ENCODE results near the gene PRR30.
A peak's percentile ranks its signal among the peaks of the same experiment; 100 is the strongest.
"Not testable (repeated sequence)": the region's sequence is repeated elsewhere in the genome, so short reads cannot be mapped to it uniquely, and the experiment has no call there.

Gene PRR30

GRCh38 chr2:27127883-27128667 lies 11.1 kb downstream of the PRR30 start:
- DNase-seq = no peak

GRCh38 chr2:27126252-27126710 lies 12.9 kb downstream of the PRR30 start:
- DNase-seq = no peak

- DNase-seq = no peak
Measured at GRCh38 chr2:27125104-27125503, 14.1 kb downstream of the PRR30 start.

- peak; percentile 65 for DNase-seq
Measured at GRCh38 chr2:27123302-27124150, 15.7 kb downstream of the PRR30 start, which contains the start of gene ABHD1. ABHD1 (plus strand) TSS chr2:27123815; CDS start chr2:27123949, 134 bp downstream.

- no peak for DNase-seq
Measured at GRCh38 chr2:27122791-27123190, 16.4 kb downstream of the PRR30 start.

GRCh38 chr2:27121906-27122305 lies 17.3 kb downstream of the PRR30 start:
- no peak for DNase-seq

GRCh38 chr2:27119330-27119670 lies 19.9 kb downstream of the PRR30 start:
- not testable (repeated sequence) for DNase-seq

- DNase-seq = peak; percentile 62
Measured at GRCh38 chr2:27118525-27119329, 20.5 kb downstream of the PRR30 start, which contains the start of gene CGREF1. CGREF1 (minus strand) TSS chr2:27119128; CDS start chr2:27104366, 14,762 bp downstream.

GRCh38 chr2:27117995-27118524 lies 21.1 kb downstream of the PRR30 start:
- DNase-seq = no peak

- no peak for DNase-seq
Measured at GRCh38 chr2:27115519-27115918, 23.7 kb downstream of the PRR30 start.

- not testable (repeated sequence) for DNase-seq
Measured at GRCh38 chr2:27111392-27112078, 27.7 kb downstream of the PRR30 start.

GRCh38 chr2:27110603-27111352 lies 28.4 kb downstream of the PRR30 start:
- not testable (repeated sequence) for DNase-seq

GRCh38 chr2:27109083-27109482 lies 30.1 kb downstream of the PRR30 start:
- DNase-seq = no peak

GRCh38 chr2:27108221-27108620 lies 31.0 kb downstream of the PRR30 start:
- DNase-seq = no peak

- no peak for DNase-seq
Measured at GRCh38 chr2:27105981-27106380, 33.2 kb downstream of the PRR30 start.

- DNase-seq = no peak
Measured at GRCh38 chr2:27102329-27102728, 36.9 kb downstream of the PRR30 start.

- no peak for DNase-seq
Measured at GRCh38 chr2:27100036-27100435, 39.2 kb downstream of the PRR30 start.

GRCh38 chr2:27099334-27099955 lies 39.8 kb downstream of the PRR30 start:
- no peak for DNase-seq

GRCh38 chr2:27097341-27097740 lies 41.9 kb downstream of the PRR30 start:
- no peak for DNase-seq

- no peak for DNase-seq
Measured at GRCh38 chr2:27096748-27097297, 42.4 kb downstream of the PRR30 start.

Measured in eye (tissue), 1 donor.